NCI-H748 (cell line): ENCODE data around the gene RAMACL.

ENCODE experiments used
- DNase-seq: peaks from one replicate; lab custom pipeline; 2025; ENCODE audit not compliant: unreplicated experiment; lab: John Stamatoyannopoulos, UW

Gene RAMACL

DNA sequence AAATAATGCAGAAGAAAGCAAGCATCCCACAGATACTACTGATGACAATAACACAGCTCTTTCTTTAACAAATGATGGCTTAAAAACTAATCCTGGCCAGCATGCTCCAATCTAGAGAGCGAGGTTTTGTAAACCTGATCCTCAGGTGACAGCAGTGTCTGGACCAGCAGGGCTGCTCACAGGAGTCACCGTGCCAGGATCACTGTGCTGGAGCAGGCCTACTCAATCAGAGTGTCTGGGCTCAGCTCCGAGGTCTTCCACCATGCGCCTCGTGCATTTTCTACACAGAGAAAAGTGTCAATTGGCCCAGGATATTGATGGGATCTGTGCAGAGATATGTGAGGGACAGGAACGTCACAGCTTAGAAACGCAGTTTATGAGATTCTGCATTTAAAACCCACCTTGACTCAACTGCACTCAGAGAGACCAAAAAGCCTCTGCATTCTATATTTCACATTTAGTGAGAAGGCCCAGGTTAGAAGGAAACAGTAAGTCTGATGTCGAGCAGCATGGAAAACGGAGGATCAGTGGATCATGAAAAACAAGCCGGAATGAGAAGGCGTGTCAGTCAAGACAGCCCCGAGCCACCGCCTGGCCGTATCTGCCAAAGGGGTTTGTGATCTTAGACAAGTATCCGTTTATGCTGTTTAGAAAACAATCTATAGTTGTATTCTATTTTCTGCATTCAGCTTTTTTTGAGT, 7.8 kb downstream of the RAMACL start:
- DNase-seq: no peak

DNA sequence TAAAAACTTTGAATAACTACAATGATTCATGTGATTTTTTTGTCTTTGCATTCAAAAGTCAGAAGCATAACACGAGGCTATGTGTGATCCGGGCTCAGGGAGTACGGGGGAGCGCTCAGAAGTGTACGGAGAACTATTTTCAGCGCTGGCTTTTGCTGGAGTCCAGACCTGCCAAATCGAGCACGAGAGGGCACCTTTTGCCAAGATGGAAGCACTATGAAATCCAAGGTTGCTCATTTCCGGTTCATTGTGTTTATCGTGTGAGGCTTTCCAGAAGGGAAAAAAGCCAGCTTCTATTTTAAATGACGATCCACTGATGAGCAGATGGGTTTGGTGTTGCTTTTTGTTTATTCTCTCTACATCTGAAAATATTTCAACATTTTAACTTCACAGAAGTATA, 11.3 kb downstream of the RAMACL start:
- DNase-seq: no peak

DNA sequence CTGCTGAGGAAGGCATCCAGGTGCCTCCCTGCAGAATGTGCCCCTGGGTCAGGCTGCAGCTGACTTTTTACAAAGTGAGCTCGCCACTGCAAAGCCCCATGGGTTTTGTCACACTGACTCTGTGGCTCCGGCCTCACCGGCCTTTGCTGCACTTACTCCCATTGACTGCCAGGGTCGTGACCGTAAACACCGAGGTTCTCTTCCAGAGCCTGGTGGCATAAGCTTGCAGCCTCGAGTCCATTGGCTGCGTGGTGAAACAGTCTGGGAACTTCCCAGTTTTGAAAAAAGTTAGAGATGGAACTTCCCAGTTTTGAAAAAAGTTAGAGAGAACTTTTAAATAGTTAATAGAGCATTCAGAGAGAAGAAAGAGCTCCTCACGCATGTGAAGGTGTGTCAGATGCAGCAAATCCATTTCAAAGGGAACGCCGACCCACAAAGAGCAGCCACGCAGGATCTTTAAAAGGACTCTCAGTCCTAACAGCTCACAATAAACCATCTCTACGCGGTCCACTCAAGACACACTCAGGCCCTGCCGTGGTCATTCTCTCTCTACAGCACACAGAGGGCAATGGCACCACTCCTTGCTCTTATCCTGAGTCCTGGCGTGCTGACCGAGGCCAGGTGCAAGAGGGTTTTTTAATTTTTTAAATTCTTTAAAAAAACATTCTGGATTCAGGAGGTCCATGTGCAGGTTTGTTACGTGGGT, 12.8 kb downstream of the RAMACL start:
- DNase-seq: no peak

DNA sequence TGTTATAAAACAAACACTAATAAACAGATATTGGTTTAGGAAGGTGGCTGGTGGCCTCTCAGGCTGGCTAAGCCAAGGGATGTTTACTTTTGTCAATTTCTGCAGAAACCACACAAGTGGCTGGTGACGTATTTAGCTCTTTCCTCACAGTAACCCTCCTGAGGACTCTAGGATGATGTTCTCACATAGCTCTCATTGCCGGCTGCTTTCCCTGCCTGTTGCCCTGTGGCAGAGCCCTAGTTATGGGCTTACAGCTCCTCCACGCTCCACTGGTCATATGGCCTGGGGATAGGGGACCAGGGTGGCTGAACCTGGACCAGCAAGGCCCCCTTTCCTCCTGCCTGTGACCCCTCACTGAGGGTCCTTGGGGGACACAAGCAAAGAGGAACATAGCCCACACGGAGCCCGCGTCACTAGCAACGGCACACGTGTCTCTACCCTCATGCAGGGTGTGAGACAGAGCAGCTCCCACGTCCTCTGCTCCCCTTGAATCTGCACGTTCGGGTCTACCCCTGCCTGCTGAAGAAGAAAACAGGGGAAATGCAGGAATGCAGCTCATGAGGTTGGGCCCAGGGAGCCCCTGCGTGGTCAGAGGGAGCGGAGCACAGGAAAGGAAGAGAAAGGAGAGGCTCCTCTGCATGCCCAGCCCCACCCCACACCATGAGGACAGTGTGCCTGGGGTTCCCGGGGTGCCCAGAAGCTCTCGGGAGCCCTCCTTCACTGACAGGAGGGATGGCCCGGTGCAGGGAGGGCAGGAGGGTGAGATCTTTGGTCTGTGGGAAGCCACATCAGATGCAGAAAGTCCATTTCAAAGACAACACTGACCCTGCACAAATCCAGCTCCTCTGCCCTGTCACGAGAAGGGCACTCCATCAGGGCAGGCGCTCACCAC, 13.9 kb downstream of the RAMACL start:
- DNase-seq: no peak

DNA sequence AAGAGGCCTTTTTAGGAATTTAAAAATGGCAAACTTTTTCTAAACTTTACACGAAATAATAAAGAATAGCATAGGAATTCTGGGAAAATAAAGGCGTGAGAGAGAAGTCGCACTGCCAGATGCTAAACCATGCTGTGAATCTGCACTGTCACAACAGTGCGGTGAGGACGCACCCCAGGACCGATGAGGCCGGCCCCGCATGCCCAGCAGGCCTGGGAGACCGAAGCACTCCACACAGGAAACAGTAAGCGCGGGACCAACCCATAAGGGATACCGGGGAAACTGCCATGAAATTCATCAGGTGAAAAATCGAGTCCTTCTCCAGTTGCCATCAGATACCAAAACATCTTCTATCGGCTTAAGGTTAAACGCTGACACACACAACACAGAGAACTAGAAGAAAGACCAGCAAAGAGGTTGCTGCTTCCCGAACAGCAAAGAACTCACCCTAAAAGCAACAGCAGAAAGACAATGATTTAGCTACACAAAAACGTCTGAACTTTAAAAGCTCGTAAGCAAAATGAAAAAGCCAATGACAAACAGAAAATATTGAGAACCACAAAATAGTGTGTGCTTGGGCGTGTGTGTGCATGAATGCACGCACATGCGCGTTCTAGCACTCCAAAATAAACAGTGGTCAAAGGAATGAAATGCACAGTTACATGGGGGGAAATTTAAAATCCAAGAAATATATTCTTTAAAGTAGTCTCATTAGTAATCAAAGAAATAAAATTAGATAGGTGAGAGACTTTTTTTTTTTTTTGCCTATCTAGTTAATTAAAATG, 15.4 kb downstream of the RAMACL start:
- no peak for DNase-seq

DNA sequence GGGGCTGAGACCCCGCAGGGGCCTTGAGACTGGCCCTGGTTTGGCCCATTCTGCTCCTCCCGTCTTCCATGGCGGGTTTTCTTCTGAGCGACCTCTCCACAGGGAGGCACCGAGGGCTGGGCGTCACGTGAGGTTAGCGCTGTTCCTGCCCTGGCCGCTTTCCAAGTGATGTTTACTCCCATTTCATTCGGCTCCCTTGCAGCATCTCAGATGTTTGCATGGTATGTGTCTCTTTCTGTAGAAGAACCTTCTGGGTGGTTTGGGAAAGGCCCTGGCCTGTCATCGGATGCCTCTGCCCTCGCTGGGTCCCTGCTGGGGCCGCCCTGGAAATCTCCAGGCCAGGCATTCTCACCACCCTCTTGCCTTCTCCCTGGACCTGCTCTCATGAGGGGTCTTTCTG, 17.3 kb downstream of the RAMACL start:
- DNase-seq: peak; percentile 31

DNA sequence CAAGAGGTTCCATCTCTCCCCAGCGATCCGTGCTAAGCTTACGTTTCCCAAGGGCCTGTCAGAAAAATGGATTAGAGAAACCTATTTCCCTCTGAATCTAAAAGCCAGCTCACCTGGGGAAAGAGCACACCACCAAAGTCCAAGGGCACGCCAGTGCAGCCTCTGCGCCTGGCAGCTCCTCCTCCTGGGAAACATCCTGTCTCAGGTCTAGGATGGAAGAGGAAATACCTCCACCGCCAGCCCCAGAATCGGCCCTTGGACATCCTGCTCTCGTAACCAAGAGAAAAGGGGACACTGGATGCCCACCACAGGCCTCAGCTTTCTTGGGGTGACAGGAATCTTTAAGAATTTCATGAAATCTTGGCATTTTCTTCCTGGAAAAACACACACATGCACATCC, 18.7 kb downstream of the RAMACL start:
- DNase-seq: no peak

DNA sequence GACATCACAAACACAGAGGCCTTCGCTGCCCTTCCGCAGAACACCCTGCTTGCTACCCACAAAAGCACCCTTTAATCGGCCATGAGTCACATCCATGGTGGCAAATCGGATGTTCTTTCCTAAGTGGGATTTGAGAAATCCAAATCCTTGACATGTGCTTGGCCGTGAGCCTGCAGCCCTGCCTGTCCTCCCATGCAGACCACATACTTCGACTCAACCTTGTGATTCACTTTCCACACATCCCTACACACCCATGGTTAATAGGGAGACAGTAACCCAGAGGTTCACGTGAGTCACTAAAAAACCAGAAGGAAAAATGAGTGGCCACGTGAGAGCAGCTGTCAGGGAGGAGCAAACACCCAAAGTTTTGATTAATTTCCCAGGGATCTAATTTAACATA, 19.4 kb downstream of the RAMACL start:
- no peak for DNase-seq

DNA sequence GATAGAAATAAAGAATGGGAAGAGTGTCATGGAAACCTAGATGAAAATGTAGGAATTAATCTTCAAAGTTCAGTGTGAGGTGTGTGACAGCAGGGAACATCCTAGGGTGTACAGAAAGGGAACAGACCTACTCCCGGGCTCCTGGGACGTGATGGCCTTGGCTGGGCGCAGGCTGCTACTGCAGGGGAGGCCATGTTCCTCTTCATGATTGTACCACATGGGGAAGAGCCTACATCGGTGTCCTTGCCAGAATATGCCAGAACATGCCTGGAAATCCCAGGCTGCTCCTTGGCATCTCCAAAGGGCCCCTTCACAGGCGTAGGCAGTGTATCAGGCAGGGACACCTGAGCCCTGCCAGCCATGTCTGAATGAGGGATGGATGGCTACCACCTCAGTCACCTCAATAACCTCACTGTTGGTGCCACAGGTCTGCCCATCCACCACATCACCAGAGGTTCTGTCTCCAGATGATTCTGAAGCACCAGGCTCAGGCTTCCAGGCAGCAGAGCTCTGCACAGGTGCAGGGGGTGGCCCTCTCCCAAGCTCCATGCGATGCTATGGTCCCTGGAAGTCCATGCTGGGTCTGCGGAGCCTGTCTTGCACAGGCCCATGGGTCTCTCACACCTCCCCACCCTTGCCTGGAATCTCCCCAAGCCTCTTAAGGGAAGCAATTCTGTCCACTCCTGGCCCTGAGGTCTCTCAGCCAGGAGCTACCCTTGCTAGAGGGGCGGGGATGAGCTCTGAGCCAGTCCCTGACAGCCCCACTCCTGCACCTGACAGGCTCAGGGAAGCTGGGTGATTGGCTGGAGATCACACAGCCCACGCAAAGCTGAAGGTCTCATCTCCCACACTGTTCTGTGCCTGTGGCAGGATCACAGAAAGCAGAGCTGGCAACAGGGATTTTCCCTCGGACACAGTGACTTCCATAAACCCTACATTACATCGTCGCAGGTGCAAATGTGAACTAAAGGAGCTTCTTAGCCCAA, 20.2 kb downstream of the RAMACL start:
- DNase-seq: no peak

DNA sequence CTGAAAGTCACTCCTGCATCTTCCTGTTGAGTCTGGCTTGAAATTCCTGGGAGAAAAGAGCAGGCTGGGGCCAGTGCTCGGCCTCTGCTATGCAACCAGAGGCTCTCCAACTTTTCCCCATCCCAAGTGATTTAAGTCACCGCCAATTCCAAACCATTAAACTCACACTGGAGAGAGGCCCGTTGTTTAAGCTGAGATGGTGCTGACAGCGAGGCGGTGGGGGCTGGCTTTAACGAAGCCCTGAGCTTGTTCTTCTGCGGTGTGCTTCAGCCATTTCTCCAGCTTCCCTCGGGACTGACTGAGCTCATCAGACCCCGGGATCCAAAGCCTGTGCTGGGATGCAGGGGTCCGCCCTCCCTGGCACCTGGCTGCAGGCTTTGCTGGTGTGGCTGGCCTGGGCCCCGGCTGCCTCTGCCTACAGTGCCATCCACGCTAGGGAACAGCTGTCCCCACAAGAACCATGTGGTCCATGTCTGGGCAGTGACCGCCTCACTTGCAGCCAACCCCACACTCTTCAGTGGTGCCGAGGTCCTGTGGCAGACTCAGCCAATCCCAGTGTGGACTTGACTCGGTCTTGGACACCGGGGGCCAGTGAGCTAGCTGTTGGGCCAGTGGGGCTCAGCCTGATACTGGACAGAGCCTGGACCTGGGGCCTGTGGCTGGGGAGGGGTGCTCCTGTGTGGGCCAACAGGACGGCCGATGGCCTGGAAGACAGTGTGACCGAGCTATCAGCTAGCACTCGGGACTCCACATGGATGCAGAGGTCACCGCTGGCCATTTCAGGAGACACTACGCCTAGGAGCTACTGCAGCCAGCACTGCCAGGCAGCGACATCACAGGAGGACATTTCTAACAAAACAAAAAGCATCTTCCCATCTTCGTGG, 21.2 kb downstream of the RAMACL start:
- DNase-seq: no peak

DNA sequence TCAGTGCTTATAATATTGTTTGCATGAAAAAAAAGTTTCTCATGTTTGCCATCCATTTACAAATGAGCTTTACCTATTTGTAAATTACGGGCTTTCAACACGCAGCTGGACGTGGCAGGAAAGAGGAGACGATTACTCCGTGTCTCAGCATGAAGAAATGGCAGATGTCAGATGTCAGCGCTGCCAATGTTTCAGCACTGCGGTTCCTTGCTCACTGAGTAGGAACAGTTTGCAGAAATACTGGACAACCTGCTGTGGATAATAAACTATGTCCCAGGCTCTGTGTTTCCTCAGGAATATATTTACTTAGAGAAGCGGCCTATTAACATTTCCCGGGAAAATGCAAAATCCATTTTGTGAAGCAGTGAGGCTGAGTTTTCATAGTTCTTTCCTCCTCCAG, 22.7 kb downstream of the RAMACL start:
- DNase-seq: peak; percentile 64

DNA sequence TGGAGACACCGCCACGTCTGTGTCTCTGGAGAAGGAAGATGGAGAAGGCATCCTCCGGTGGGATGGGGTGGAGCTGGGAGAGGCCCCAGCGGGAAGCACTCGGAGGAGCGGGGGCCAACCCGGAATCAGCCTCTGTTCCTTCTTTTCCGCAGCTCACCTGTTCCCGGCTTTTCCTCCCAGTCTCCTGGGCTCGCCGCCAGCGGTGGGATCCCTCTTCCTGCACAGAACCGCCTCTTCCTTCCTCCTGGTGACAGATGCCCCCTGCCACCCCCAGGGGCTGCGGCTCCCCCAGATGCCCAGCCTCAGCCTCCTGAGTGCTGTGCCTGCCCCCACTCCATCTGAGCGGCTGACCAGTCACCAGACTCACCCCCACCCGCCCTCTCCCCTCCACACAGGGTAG, 23.3 kb downstream of the RAMACL start:
- no peak for DNase-seq

DNA sequence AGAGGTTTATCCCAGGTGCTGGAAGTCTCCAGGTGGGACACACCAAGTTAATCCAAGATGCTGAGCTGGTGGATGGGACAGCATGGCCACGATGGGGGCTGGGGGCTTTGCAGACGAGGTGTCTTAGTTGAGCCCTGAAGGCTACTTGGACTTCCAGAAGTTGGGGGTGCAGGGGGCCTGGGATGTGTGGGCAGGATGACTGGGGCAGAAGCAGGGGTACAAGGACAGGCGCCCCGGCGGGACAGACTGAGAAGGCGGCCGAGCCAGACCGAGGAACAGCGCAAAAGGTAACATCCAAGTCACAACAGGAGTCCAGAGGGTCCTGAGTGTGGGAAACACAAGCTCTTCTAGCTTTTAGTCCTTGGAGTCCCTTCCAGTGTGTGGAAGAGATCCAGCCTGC, 23.8 kb downstream of the RAMACL start:
- no peak for DNase-seq

DNA sequence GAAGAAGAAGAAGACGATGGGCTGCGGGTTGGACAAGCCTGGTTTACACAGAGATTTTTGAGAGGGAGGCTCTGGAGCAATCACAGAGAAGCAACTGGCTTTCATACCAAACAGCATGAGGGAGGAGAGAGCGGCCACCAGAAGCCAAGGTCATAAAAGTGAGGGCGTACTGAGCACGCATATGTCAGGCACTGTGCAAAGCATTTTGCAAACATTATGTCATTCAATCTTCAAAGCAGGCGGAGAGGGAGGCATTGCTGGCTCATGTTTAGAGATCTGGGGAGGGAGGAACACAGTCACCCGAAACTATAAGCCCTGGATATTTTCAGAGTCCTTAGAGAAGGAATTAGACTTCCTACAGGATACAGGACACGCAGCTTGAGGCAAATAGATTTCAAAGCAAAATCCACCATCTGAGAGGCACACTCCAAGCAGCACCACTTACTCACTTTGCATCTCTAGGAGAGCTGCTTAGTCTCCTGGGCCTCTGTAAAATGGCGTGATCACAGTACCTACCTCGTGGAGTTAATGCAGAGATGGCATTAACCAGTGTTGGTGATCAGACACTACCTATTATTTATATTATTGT, 24.6 kb downstream of the RAMACL start:
- no peak for DNase-seq

DNA sequence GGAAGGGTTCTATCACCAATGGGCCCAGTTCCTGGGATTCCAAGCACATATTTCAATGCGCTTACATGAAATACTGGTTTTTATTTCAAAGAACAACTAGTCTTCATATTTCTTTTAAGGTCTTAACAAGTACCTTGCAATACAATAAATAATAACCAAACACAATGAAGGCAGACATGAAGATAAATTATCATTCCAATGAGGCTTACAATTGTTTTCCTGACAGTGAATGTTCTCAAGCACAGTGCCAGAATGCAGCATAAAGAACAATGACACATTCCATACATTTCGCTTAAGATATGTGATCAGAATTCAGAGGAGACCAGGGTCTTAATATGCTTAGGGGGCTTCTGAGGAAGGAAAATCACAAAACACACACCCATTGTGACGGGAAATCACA, 26.3 kb downstream of the RAMACL start:
- no peak for DNase-seq

DNA sequence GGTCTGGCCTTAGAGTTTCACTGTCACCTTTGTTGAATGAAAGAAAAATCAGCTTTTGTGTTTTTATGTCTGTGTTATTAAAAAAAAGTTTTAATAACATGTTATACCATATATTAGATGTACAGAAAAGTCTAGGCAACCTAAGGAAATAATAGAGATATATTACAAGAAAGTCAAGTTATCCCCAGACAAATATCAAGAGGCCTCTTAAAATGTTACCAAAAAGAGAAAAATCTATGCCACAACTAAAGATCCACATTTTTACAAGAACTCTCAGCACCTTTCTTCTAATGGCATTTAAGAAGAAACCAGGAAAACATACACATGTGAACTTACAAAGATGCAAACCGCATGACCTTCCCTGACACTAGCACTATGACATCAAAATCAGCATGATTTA, 26.8 kb downstream of the RAMACL start:
- no peak for DNase-seq

DNA sequence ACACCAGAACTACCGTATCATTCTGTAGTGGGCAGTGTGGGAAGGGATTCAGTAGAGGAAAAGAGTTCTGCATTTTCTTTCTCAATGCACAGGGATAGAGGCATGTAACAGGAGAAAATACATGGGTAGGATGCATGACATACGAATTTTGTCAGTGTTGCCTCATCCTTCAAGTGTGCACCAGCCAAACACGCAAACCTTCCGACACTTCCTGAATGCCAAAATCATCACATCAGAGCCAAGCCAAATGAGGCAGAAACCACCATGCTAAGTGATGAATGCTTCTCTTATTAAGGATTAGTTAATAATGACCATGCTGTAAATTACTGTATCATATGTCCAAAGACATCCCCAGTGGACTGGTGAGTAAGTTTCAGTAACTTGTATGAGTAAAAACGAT, 27.3 kb downstream of the RAMACL start:
- no peak for DNase-seq

DNA sequence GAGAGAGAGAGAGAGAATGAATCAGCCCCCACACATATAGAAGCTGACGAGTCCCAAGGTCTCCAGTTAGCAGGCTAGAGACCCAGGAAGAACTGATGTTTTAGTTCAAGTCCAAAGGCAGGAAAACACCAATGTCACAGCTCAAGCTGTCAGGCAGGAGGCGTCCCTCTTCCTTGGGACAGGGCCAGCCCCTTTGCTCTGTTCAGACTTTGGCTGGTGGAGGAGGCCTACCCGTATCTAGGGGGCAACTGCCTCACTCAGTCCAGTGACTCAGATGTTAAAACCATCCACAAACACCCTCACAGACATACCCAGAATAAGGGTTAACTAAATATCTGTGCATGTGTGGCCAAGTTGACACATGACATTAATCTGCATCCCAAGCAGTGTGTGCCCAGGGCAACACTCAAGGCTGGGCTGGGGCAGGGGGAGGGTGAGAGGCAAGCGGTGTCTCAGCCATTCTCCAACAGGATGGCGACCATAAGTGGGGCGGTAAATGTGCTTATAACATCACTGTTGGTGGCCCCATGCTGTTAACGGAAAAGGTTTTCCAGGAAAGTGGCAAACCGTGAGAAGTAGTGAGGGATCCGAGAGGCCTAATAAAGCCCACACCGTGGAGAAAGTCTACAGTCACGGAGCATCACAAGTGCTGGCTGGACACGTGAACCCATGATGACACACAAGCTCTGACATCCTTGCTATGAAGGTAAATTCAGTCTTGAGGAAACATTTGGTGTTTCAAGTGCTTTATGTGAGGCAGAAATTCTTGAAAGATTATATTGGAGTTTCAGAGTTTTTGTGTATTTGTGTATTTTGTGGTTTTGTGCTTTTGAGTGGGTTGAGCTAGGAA, 28.1 kb downstream of the RAMACL start:
- DNase-seq: no peak
